IPS DF 19.7 (cell line): ENCODE results near the gene TSPYL2.

ENCODE experiments used
- DNase-seq: peaks from one replicate; pipeline ENCODE4 v3.0.0-alpha.2; 2013; ENCODE audit warnings: low read depth, low spot score

The TSPYL2 gene

GRCh38 chrX:53125506-53125905, 43.3 kb downstream of the TSPYL2 start:
- no peak for DNase-seq

GRCh38 chrX:53126377-53126776, 44.2 kb downstream of the TSPYL2 start:
- DNase-seq, result no peak

- no peak for DNase-seq
Observed at GRCh38 chrX:53128097-53128749, 46.1 kb downstream of the TSPYL2 start.

GRCh38 chrX:53133400-53133799, 51.2 kb downstream of the TSPYL2 start:
- DNase-seq, result no peak

GRCh38 chrX:53135581-53135980, 53.4 kb downstream of the TSPYL2 start:
- DNase-seq, result no peak
